NB4 (cell line): ENCODE measurements around the gene ZNF664.

Experiments used
- CTCF ChIP-seq: IDR thresholded peaks from one replicate; pipeline ENCODE4 v1.5.1; 2012; ENCODE audit warnings: low read depth, low read length
- MAX ChIP-seq: IDR thresholded peaks from 2 replicates; pipeline ENCODE4 v1.6.1; 2011; ENCODE audit warnings: low read depth, low read length

GRCh38 chr12:124017064-124017463, 44.0 kb downstream of the ZNF664 start:
- TF ChIP-seq CTCF (no peak), MAX (no peak)
